HepG2 (cell line): ENCODE results near the gene THEMIS. TPM values are rescaled to one million over a fixed set of nuclear protein-coding genes. Genes with fewer than 3 reads are reported as not detected.
"Not testable (repeated sequence)": the region's sequence is repeated elsewhere in the genome, so short reads cannot be mapped to it uniquely, and the experiment has no call there.

ENCODE experiments used
- ATAC-seq: fragments of 200-7000 bp; cut with Tn5 transposase; 3 replicates; pipeline ENCODE4 v1.9.1; 2020; ENCODE audit warnings: mild to moderate bottlenecking, moderate library complexity
- BruUV-seq: library from RNA; stranded (reverse); fragments of 400-500 nt; replicated peaks from 2 replicates; lab custom pipeline; 2021; lab: Mats Ljungman, UMichigan
- CTCF ChIA-PET: fragments of 300-600 bp; formaldehyde crosslinking; extraction: SDS; loops from one replicate; lab custom pipeline; 2021; ENCODE audit warnings: low total read pairs, inconsistent platforms, low intra/inter-chr PET ratio; lab: Yijun Ruan, JAX
- POLR2A ChIA-PET: fragments of 350-600 bp; sonication (Branson Sonifier 250); formaldehyde crosslinking; loops from one replicate; lab custom pipeline; 2020; ENCODE audit warnings: antibody characterized with exemption, inconsistent platforms; lab: Yijun Ruan, JAX
- DNase-seq: peaks from one replicate; pipeline ENCODE4 v3.0.0-alpha.2; 2015; ENCODE audit warnings: low spot score
- FAIRE-seq: peaks from 3 replicates; lab custom pipeline; 2011; peaks lifted over from hg19 to GRCh38; lab: Jason Lieb, UNC
- H2AFZ ChIP-seq: one replicate; pipeline ENCODE4 v1.6.1; 2011; ENCODE audit warnings: low read length, inconsistent platforms
- H3K27ac ChIP-seq: fragments of 300-600 bp; 3 replicates; pipeline ENCODE4 v1.8.0; 2011; ENCODE audit warnings: mixed run types, mild to moderate bottlenecking, mixed read lengths, low read length, inconsistent platforms; ENCODE audit not compliant: insufficient read depth; ENCODE audit errors: extremely low read length
- H3K27me3 ChIP-seq, 2 experiments: fragments of 200-600 bp in 1 of 2; 2 replicates in 1 of 2; 3 replicates in 1 of 2; pipeline versions ENCODE4 v1.6.0 to v1.8.0; 2011; ENCODE audit warnings: low read length in 2 of 2, mild to moderate bottlenecking in 2 of 2, moderate library complexity in 2 of 2, inconsistent platforms in 1 of 2; ENCODE audit not compliant: insufficient read depth in 2 of 2, control insufficient read depth in 1 of 2
- H3K36me3 ChIP-seq, 2 experiments: fragments of 200-600 bp in 1 of 2; replicated peaks in 1 of 2; 2 replicates in 1 of 2; 3 replicates in 1 of 2; pipeline versions ENCODE4 v1.5.1 to v1.8.0; 2011; ENCODE audit warnings: low read length in 2 of 2, inconsistent platforms in 1 of 2; ENCODE audit not compliant: insufficient read depth in 2 of 2, control insufficient read depth in 1 of 2
- H3K4me1 ChIP-seq: 2 replicates; pipeline ENCODE4 v1.5.1; 2012; ENCODE audit warnings: low read length, inconsistent platforms; ENCODE audit not compliant: insufficient read depth
- H3K4me2 ChIP-seq: 2 replicates; pipeline ENCODE4 v1.6.0; 2011; ENCODE audit warnings: low read depth, low read length, inconsistent platforms
- H3K4me3 ChIP-seq, 3 experiments: fragments of 200-600 bp in 1 of 3; sonication (generic), shearing (Covaris generic) in 1 of 3; replicated peaks in 1 of 3; 2 replicates each; pipeline ENCODE4 v1.5.1; 2011 to 2016; ENCODE audit warnings: low read length in 3 of 3, inconsistent platforms in 2 of 3, low read depth in 2 of 3, mild to moderate bottlenecking in 2 of 3, control low read depth in 1 of 3, mixed read lengths in 1 of 3; ENCODE audit not compliant: insufficient read depth in 1 of 3
- H3K79me2 ChIP-seq: one replicate; pipeline ENCODE4 v1.6.1; 2011; ENCODE audit warnings: low read length, inconsistent platforms; ENCODE audit not compliant: insufficient read depth
- H3K9ac ChIP-seq: 2 replicates; pipeline ENCODE4 v1.6.0; 2011; ENCODE audit warnings: mild to moderate bottlenecking, low read depth, low read length, inconsistent platforms; ENCODE audit not compliant: insufficient read depth
- H3K9me3 ChIP-seq: 2 replicates; pipeline ENCODE4 v1.5.1; 2012; ENCODE audit warnings: mild to moderate bottlenecking, low read length
- H4K20me1 ChIP-seq: 2 replicates; pipeline ENCODE4 v1.6.0; 2011; ENCODE audit warnings: inconsistent platforms, mild to moderate bottlenecking, low read length, moderate library complexity; ENCODE audit not compliant: insufficient read depth
- ELF3 ChIP-seq: IDR thresholded peaks from 2 replicates; pipeline ENCODE4 v1.6.1; 2016; ENCODE audit warnings: missing genetic modification reagents, missing compliant biosample characterization
- MEIS1 ChIP-seq: sonication (generic); formaldehyde crosslinking; IDR thresholded peaks from 2 replicates; pipeline ENCODE4 v1.9.0; 2021; ENCODE audit warnings: mild to moderate bottlenecking, missing genetic modification reagents, moderate library complexity, borderline replicate concordance
- STAG1 ChIP-seq: sonication (generic); formaldehyde crosslinking; IDR thresholded peaks from 2 replicates; pipeline ENCODE4 v1.4.0; 2020; ENCODE audit warnings: missing genetic modification reagents
- ZMAT3 ChIP-seq: sonication (generic); formaldehyde crosslinking; conservative IDR thresholded peaks from 2 replicates; pipeline ENCODE4 v1.7.0; 2021; ENCODE audit warnings: missing genetic modification reagents
- WGBS: methylation state at CpG from one replicate; pipeline ENCODE4 v1.1.6; 2017; ENCODE audit warnings: low lambda C conversion rate; 5-methylcytosine and 5-hydroxymethylcytosine counted together
- in situ Hi-C: cut with HindIII; loops from 2 replicates; pipeline ENCODE4 v1.10.0; 2017; ENCODE audit warnings: low pct_unique_long_range_greater_than_20kb; ENCODE audit not compliant: extremely low pct_ligation_motif_present
- intact Hi-C: fragments of 100-400 bp; cut with micrococcal nuclease; formaldehyde crosslinking; loops from one replicate; pipeline ENCODE4 v1.10.0; 2022; ENCODE audit not compliant: unreplicated experiment
- polyA plus RNA-seq, 8 experiments: library from polyadenylated mRNA; depleted of rRNA in 3 of 8; stranded (reverse) in 7 of 8; unstranded in 1 of 8; fragments of >200 nt; fragmentation: Illumina TruSeq in 4 of 8; extraction: Trizol in 4 of 8; gene quantifications; 2 replicates each; pipeline versions ENCODE4 v1.2.1 to v1.2.3, GENCODE V29; 2011 to 2016; ENCODE audit warnings: low read depth in 4 of 8, missing spikeins in 1 of 8, mixed read lengths in 1 of 8; ENCODE audit not compliant: insufficient read depth in 1 of 8
- total RNA-seq, 5 experiments: library from RNA; depleted of rRNA; stranded (reverse); fragments of >200 nt; fragmentation: Illumina TruSeq; extraction: Trizol; gene quantifications; 2 replicates each; pipeline ENCODE4 v1.2.3, GENCODE V29; 2016; ENCODE audit warnings: low read depth in 1 of 5
- TF ChIP-seq, protein P1 (sequence below): sonication (generic); formaldehyde crosslinking; IDR thresholded peaks from 2 replicates; pipeline ENCODE4 v1.5.0; 2020; ENCODE audit warnings: mild to moderate bottlenecking, missing genetic modification reagents, moderate library complexity

Gene THEMIS
- total and polyA plus RNA-seq, 2 of the 13 experiments (the other 11 are each of a cell fraction or from before 2014, with no cell fraction given): not detected

GRCh38 chr6:127690092-127690491 lies 210.8 kb downstream of the THEMIS start:
- Histone ChIP-seq H3K27me3 (no peaks in the 10 kb centered on the region), H3K4me1 (no peaks in the 10 kb centered on the region), H4K20me1 (no peaks in the 10 kb centered on the region), H3K4me3 (no peak overlapping the region), H3K9ac (no peak overlapping the region), H3K79me2 (no peaks in the 10 kb centered on the region), H2AFZ (no peak overlapping the region), H3K9me3 (no peaks in the 10 kb centered on the region), H3K36me3 (no peaks in the 10 kb centered on the region), H3K4me2 (no peak overlapping the region), H3K27ac (no peak overlapping the region)
- DNase-seq: no peak
- ChIA-PET CTCF (interaction anchor here (1.4 kb wide), 1 partner anchor 225 kb away, joined by 8 read pairs; no protein-coding TSS in a partner anchor), POLR2A (no interaction called here)
- ATAC-seq: no peak
- BruUV-seq: no TSS peak
- in situ Hi-C loops: no loop called here
- FAIRE-seq: peak; percentile 53
- TF ChIP-seq, protein P1, sequence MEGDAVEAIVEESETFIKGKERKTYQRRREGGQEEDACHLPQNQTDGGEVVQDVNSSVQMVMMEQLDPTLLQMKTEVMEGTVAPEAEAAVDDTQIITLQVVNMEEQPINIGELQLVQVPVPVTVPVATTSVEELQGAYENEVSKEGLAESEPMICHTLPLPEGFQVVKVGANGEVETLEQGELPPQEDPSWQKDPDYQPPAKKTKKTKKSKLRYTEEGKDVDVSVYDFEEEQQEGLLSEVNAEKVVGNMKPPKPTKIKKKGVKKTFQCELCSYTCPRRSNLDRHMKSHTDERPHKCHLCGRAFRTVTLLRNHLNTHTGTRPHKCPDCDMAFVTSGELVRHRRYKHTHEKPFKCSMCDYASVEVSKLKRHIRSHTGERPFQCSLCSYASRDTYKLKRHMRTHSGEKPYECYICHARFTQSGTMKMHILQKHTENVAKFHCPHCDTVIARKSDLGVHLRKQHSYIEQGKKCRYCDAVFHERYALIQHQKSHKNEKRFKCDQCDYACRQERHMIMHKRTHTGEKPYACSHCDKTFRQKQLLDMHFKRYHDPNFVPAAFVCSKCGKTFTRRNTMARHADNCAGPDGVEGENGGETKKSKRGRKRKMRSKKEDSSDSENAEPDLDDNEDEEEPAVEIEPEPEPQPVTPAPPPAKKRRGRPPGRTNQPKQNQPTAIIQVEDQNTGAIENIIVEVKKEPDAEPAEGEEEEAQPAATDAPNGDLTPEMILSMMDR: peak; percentile 50
- TF ChIP-seq ELF3 (CRISPR knock-in tag): no peak
- no peak for TF ChIP-seq MEIS1 (CRISPR knock-in tag)
- TF ChIP-seq STAG1 (CRISPR knock-in tag): peak; percentile 61
- no peak for TF ChIP-seq ZMAT3 (CRISPR knock-in tag)
- intact Hi-C loops: loop anchor here (1.0 to 2.0 kb wide), 2 partner anchors 135 to 225 kb away; no protein-coding TSS in a partner anchor

- H3K4me3 ChIP-seq, H2AFZ ChIP-seq, POLR2A ChIA-PET, CTCF ChIA-PET, H3K9ac ChIP-seq, H4K20me1 ChIP-seq, H3K27ac ChIP-seq, FAIRE-seq, BruUV-seq, H3K27me3 ChIP-seq, intact Hi-C loops, DNase-seq, ATAC-seq, H3K4me2 ChIP-seq, H3K79me2 ChIP-seq, H3K9me3 ChIP-seq, H3K4me1 ChIP-seq, H3K36me3 ChIP-seq, in situ Hi-C loops: not testable (repeated sequence)
- 3% methylated on average over 3 of the region's 3 CpGs for WGBS
These were observed 213.4 kb downstream of the THEMIS start for GRCh38 chr6:127687490-127687889.
